Mesenchymal stem cell (in vitro differentiated cells and primary cell): ENCODE data around the gene VIM.

ENCODE experiments used
- DNase-seq: peaks from one replicate; pipeline ENCODE4 v3.0.0-alpha.2; 2013
- H2AFZ ChIP-seq: one replicate; pipeline ENCODE4 v1.6.1; 2013; ENCODE audit warnings: low read depth, mild to moderate bottlenecking, control low read depth, inconsistent platforms, low read length, moderate library complexity
- H2AK5ac ChIP-seq: 2 replicates; pipeline ENCODE4 v1.6.1; 2013; ENCODE audit warnings: low read length, moderate library complexity, mild to moderate bottlenecking, inconsistent platforms; ENCODE audit not compliant: severe bottlenecking
- H2BK120ac ChIP-seq: one replicate; pipeline ENCODE4 v1.6.1; 2013; ENCODE audit warnings: low read depth, mild to moderate bottlenecking, inconsistent platforms, low read length, moderate library complexity
- H2BK12ac ChIP-seq, 2 experiments: one replicate each; pipeline ENCODE4 v1.6.1; 2013; ENCODE audit warnings: inconsistent platforms in 2 of 2, low read length in 2 of 2, mild to moderate bottlenecking in 2 of 2, moderate library complexity in 2 of 2, control low read depth in 1 of 2
- H2BK15ac ChIP-seq: one replicate; pipeline ENCODE4 v1.6.1; 2013; ENCODE audit warnings: mild to moderate bottlenecking, low read depth, inconsistent platforms; ENCODE audit not compliant: poor library complexity, severe bottlenecking
- H2BK5ac ChIP-seq: 2 replicates; pipeline ENCODE4 v1.6.1; 2013; ENCODE audit warnings: low read depth, mild to moderate bottlenecking, low read length, control low read depth, inconsistent platforms; ENCODE audit not compliant: poor library complexity, severe bottlenecking
- H3K14ac ChIP-seq, 2 experiments: one replicate each; pipeline ENCODE4 v1.6.1; 2013; ENCODE audit warnings: inconsistent platforms in 2 of 2, low read length in 2 of 2, control low read depth in 1 of 2, mild to moderate bottlenecking in 1 of 2, moderate library complexity in 1 of 2
- H3K18ac ChIP-seq, 2 experiments: one replicate each; pipeline ENCODE4 v1.6.1; 2013; ENCODE audit warnings: inconsistent platforms in 2 of 2, low read length in 2 of 2, control low read depth in 1 of 2, low read depth in 1 of 2, mild to moderate bottlenecking in 1 of 2
- H3K23ac ChIP-seq, 2 experiments: one replicate each; pipeline ENCODE4 v1.6.1; 2013; ENCODE audit warnings: inconsistent platforms in 2 of 2, low read length in 2 of 2, mild to moderate bottlenecking in 2 of 2, moderate library complexity in 2 of 2, control low read depth in 1 of 2
- H3K27ac ChIP-seq: 2 replicates; pipeline ENCODE4 v1.5.1; 2013; ENCODE audit warnings: mild to moderate bottlenecking, moderate library complexity, low read length, control low read depth, inconsistent platforms; ENCODE audit not compliant: poor library complexity, severe bottlenecking
- H3K27me3 ChIP-seq, 2 experiments: 2 replicates each; pipeline versions ENCODE4 v1.6.1 to v1.7.0; 2013; ENCODE audit warnings: low read length in 2 of 2, mild to moderate bottlenecking in 2 of 2, moderate library complexity in 2 of 2, control low read depth in 1 of 2, inconsistent platforms in 1 of 2; ENCODE audit not compliant: control insufficient read depth in 1 of 2, insufficient read depth in 1 of 2
- H3K36me3 ChIP-seq, 2 experiments: 2 replicates each; pipeline versions ENCODE4 v1.6.1 to v1.7.0; 2013; ENCODE audit warnings: low read length in 2 of 2, control low read depth in 1 of 2, inconsistent platforms in 1 of 2, low read depth in 1 of 2, mild to moderate bottlenecking in 1 of 2; ENCODE audit not compliant: insufficient read depth in 2 of 2, control insufficient read depth in 1 of 2
- H3K4ac ChIP-seq, 2 experiments: one replicate each; pipeline ENCODE4 v1.6.1; 2013; ENCODE audit warnings: inconsistent platforms in 2 of 2, low read length in 2 of 2, mild to moderate bottlenecking in 2 of 2, moderate library complexity in 2 of 2, control low read depth in 1 of 2, low read depth in 1 of 2
- H3K4me1 ChIP-seq: 2 replicates; pipeline ENCODE4 v1.6.1; 2013; ENCODE audit warnings: low read depth, low read length, control low read depth; ENCODE audit not compliant: control insufficient read depth, insufficient read depth
- H3K4me2 ChIP-seq: 2 replicates; pipeline ENCODE4 v1.6.1; 2013; ENCODE audit warnings: low read length, mild to moderate bottlenecking, inconsistent platforms; ENCODE audit not compliant: poor library complexity, severe bottlenecking
- H3K4me3 ChIP-seq, 2 experiments: 2 replicates each; pipeline versions ENCODE4 v1.5.1 to v1.7.0; 2013; ENCODE audit warnings: low read length in 2 of 2, mild to moderate bottlenecking in 2 of 2, control low read depth in 1 of 2, low read depth in 1 of 2; ENCODE audit not compliant: insufficient read depth in 1 of 2
- H3K79me1 ChIP-seq: replicated peaks from 2 replicates; pipeline ENCODE4 v1.6.1; 2013; ENCODE audit warnings: mild to moderate bottlenecking, control low read depth, low read length, inconsistent platforms; ENCODE audit not compliant: poor library complexity, severe bottlenecking
- H3K9ac ChIP-seq: 2 replicates; pipeline ENCODE4 v1.7.0; 2013; ENCODE audit warnings: mild to moderate bottlenecking, low read length, moderate library complexity
- H3K9me3 ChIP-seq: 2 replicates; pipeline ENCODE4 v1.7.0; 2013; ENCODE audit warnings: mild to moderate bottlenecking, low read length; ENCODE audit not compliant: control insufficient read depth
- H4K8ac ChIP-seq: one replicate; pipeline ENCODE4 v1.6.1; 2013; ENCODE audit warnings: inconsistent platforms, mild to moderate bottlenecking, low read length, moderate library complexity
- H4K91ac ChIP-seq: one replicate; pipeline ENCODE4 v1.6.1; 2013; ENCODE audit warnings: mild to moderate bottlenecking, low read length, inconsistent platforms
- WGBS: methylation state at CpG from one replicate; pipeline ENCODE4 v1.1.7; 2013; ENCODE audit warnings: mixed read lengths; 5-methylcytosine and 5-hydroxymethylcytosine counted together

VIM gene

GRCh38 chr10:17237915-17238444 is 9.9 kb downstream of the VIM start:
- Histone ChIP-seq H3K36me3 (peaks cover 17 to 51% of the 10 kb centered on the region in 2 experiments), H3K18ac (no peak overlapping the region), H3K9ac (peak overlapping the region; percentile 99), H3K23ac (no peak overlapping the region), H4K91ac (no peak overlapping the region), H3K27me3 (no peaks in the 10 kb centered on the region), H2BK12ac (no peak overlapping the region), H3K14ac (no peak overlapping the region), H2AK5ac (no peak overlapping the region), H2BK5ac (no peak overlapping the region), H3K4ac (no peak overlapping the region), H3K9me3 (peaks cover 7% of the 10 kb centered on the region), H3K79me1 (no peaks in the 10 kb centered on the region), H2BK120ac (no peak overlapping the region), H4K8ac (no peak overlapping the region), H3K4me2 (no peak overlapping the region), H3K27ac (peak overlapping the region; percentile 45), H3K4me3 (peak overlapping the region in 1 of 2 experiments; percentile 37), H2AFZ (no peak overlapping the region), H2BK15ac (no peak overlapping the region), H3K4me1 (peaks cover 6% of the 10 kb centered on the region)
- WGBS: 73% methylated on average over 1 of the region's 4 CpGs
- DNase-seq: no peak

- peaks cover 15 to 44% of the 10 kb centered on the region in 2 experiments for H3K36me3 ChIP-seq
- 55% methylated on average over 7 of the region's 12 CpGs for WGBS
- H4K8ac ChIP-seq: peak overlapping the region; percentile 60
- H2BK12ac ChIP-seq: no peak overlapping the region
- H2BK120ac ChIP-seq: no peak overlapping the region
- peak; percentile 92 for DNase-seq
- H3K14ac ChIP-seq: no peak overlapping the region
- H2BK15ac ChIP-seq: no peak overlapping the region
- H3K4me2 ChIP-seq: no peak overlapping the region
- H3K4me1 ChIP-seq: peaks cover 4% of the 10 kb centered on the region
- no peak overlapping the region for H3K4me3 ChIP-seq
- H4K91ac ChIP-seq: no peak overlapping the region
- H2BK5ac ChIP-seq: no peak overlapping the region
- H3K79me1 ChIP-seq: no peaks in the 10 kb centered on the region
- H3K27ac ChIP-seq: peak overlapping the region; percentile 82
- H2AFZ ChIP-seq: no peak overlapping the region
- no peaks in the 10 kb centered on the region for H3K27me3 ChIP-seq
- H3K9ac ChIP-seq: peak overlapping the region; percentile 99
- H2AK5ac ChIP-seq: no peak overlapping the region
- H3K4ac ChIP-seq: no peak overlapping the region
- no peak overlapping the region for H3K18ac ChIP-seq
- H3K9me3 ChIP-seq: peaks cover 7% of the 10 kb centered on the region
- H3K23ac ChIP-seq: no peak overlapping the region
Measured at GRCh38 chr10:17238445-17239291, 10.6 kb downstream of the VIM start.

DNA sequence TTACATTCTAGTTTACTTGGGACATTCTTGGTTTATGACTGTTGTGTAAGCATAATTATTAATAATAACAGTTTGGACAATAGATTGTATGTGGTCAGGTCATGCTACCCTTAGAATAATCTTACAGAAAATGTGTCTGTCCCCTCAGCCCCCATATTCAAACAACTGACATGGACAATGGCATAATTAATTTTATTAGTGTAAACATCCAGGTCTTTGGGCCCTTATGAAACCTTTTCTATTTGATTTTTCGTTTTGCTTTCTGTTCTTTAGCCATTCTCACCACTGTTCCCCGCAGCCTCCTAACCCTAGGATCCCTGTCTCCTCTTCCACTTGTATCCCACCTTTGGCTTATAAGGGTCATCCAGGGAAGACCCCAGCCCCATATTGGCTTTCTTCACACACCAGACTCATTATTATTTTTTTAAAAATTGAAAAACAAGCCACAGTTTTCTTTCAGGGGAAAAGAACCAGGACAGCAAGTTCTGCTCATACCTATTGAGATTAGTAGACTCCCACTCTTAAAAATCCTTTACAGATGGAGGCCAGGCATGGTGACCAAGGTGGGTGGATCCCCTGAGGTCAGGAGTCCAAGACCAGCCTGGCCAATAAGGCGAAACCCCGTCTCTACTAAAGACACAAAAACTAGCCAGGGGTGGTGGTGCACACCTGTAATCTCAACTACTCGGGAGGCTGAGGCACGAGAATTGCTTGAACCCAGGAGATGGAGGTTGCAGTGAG is 11.5 kb downstream of the VIM start:
- H3K4me1 ChIP-seq: peaks cover 1% of the 10 kb centered on the region
- H2BK5ac ChIP-seq: no peak overlapping the region
- H4K91ac ChIP-seq: no peak overlapping the region
- no peak overlapping the region for H2AFZ ChIP-seq
- H3K9ac ChIP-seq: peak overlapping the region; percentile 99
- H3K18ac ChIP-seq: no peak overlapping the region
- H3K79me1 ChIP-seq: no peaks in the 10 kb centered on the region
- H2BK12ac ChIP-seq: no peak overlapping the region
- H3K23ac ChIP-seq: no peak overlapping the region
- no peak overlapping the region for H4K8ac ChIP-seq
- H3K4ac ChIP-seq: no peak overlapping the region
- WGBS: 95% methylated on average over 6 of the region's 6 CpGs
- no peaks in the 10 kb centered on the region for H3K27me3 ChIP-seq
- no peak overlapping the region for H3K4me3 ChIP-seq
- DNase-seq: peak; percentile 53
- no peak overlapping the region for H2AK5ac ChIP-seq
- no peak overlapping the region for H2BK15ac ChIP-seq
- H3K36me3 ChIP-seq: peaks cover 6 to 36% of the 10 kb centered on the region in 2 experiments
- no peak overlapping the region for H3K4me2 ChIP-seq
- H3K14ac ChIP-seq: no peak overlapping the region
- peak overlapping the region; percentile 69 for H3K27ac ChIP-seq
- H2BK120ac ChIP-seq: no peak overlapping the region
- peaks cover 7% of the 10 kb centered on the region for H3K9me3 ChIP-seq

GRCh38 chr10:17240096-17240495 is 12.1 kb downstream of the VIM start:
- no peak overlapping the region for H4K8ac ChIP-seq
- 100% methylated on average over 1 of the region's 2 CpGs for whole genome bisulfite sequencing
- no peak overlapping the region for H3K14ac ChIP-seq
- H3K4me1 ChIP-seq: no peaks in the 10 kb centered on the region
- H2BK12ac ChIP-seq: no peak overlapping the region
- H2BK15ac ChIP-seq: no peak overlapping the region
- H4K91ac ChIP-seq: no peak overlapping the region
- H2BK5ac ChIP-seq: no peak overlapping the region
- H3K4me2 ChIP-seq: no peak overlapping the region
- H3K79me1 ChIP-seq: no peaks in the 10 kb centered on the region
- no peak overlapping the region for H2AFZ ChIP-seq
- H3K18ac ChIP-seq: no peak overlapping the region
- H3K27ac ChIP-seq: no peak overlapping the region
- H3K23ac ChIP-seq: no peak overlapping the region
- no peak overlapping the region for H3K4me3 ChIP-seq
- DNase-seq: peak; percentile 58
- no peak overlapping the region for H2AK5ac ChIP-seq
- H3K4ac ChIP-seq: no peak overlapping the region
- no peak overlapping the region for H2BK120ac ChIP-seq
- H3K36me3 ChIP-seq: peaks cover 2 to 30% of the 10 kb centered on the region in 2 experiments
- no peaks in the 10 kb centered on the region for H3K27me3 ChIP-seq
- H3K9me3 ChIP-seq: peaks cover 7% of the 10 kb centered on the region
- no peak overlapping the region for H3K9ac ChIP-seq
